Measurements from ENCODE around the gene SIGLEC14. TPM values are rescaled to one million over a fixed set of nuclear protein-coding genes. Genes with fewer than 3 reads are reported as not detected.
"Not testable (repeated sequence)": the region's sequence is repeated elsewhere in the genome, so short reads cannot be mapped to it uniquely, and the experiment has no call there.

SIGLEC14 gene
- total and polyA plus RNA-seq, 2 experiments from 2014 or later = not detected

- H3K27ac ChIP-seq (ENCODE audit: low read depth); H3F3A ChIP-seq (replicated peaks; ENCODE audit: low read depth); H3K4me1 ChIP-seq (ENCODE audit: insufficient read depth); H3K79me2 ChIP-seq (replicated peaks; ENCODE audit: insufficient read depth); H3K27me3 ChIP-seq (ENCODE audit: insufficient read depth); H3K9me2 ChIP-seq (ENCODE audit: insufficient read depth); H3K4me3 Mint-ChIP-seq; H3K27ac Mint-ChIP-seq; H3K4me1 Mint-ChIP-seq; H4K20me1 ChIP-seq (replicated peaks; ENCODE audit: insufficient read depth); H2AFZ ChIP-seq; H3K4me3 ChIP-seq; ATAC-seq; DNase-seq (ENCODE audit: low spot score); H3K4me2 ChIP-seq; H3K27me3 Mint-ChIP-seq (ENCODE audit: insufficient read depth, low read depth, poor library complexity); H3K36me3 ChIP-seq (ENCODE audit: insufficient read depth): not testable (repeated sequence)
- Mint-ChIP-seq H3K36me3 (ENCODE audit: low read depth) (peaks cover 31% of the 10 kb centered on the region), H3K9me3 (peaks cover 87% of the 10 kb centered on the region)
Measured at GRCh38 chr19:51630315-51630714, 16.3 kb downstream of the SIGLEC14 start, which contains the start of gene SIGLEC5. Gene SIGLEC5, minus strand, starts transcription at chr19:51630401. Its CDS starts 66 bp downstream, at chr19:51630335.

- Histone ChIP-seq H3K36me3 (ENCODE audit: insufficient read depth) (no peaks in the 10 kb centered on the region), H3K9me2 (ENCODE audit: insufficient read depth) (no peaks in the 10 kb centered on the region), H3K27ac (ENCODE audit: low read depth) (no peak overlapping the region), H3K79me2 (replicated peaks; ENCODE audit: insufficient read depth) (no peaks in the 10 kb centered on the region), H3K27me3 (ENCODE audit: insufficient read depth) (no peaks in the 10 kb centered on the region), H3F3A (replicated peaks; ENCODE audit: low read depth) (no peaks in the 10 kb centered on the region), H4K20me1 (replicated peaks; ENCODE audit: insufficient read depth) (no peaks in the 10 kb centered on the region), H2AFZ (no peak overlapping the region), H3K4me3 (no peak overlapping the region), H3K4me2 (no peak overlapping the region), H3K4me1 (ENCODE audit: insufficient read depth) (no peaks in the 10 kb centered on the region)
- H3K27me3 Mint-ChIP-seq (ENCODE audit: insufficient read depth, low read depth, poor library complexity) = peaks cover 9% of the 10 kb centered on the region
- no peaks in the 10 kb centered on the region for H3K4me1 Mint-ChIP-seq
- no peak overlapping the region for H3K27ac Mint-ChIP-seq
- peaks cover 90% of the 10 kb centered on the region for H3K9me3 Mint-ChIP-seq
- no peak overlapping the region for H3K4me3 Mint-ChIP-seq
- DNase-seq (ENCODE audit: low spot score) = no peak
- TF ChIP-seq ZNF114 (CRISPR knock-in tag; IDR thresholded peaks at IDR 0.05) = no peak
- TF ChIP-seq EZH2phosphoT487 (IDR thresholded peaks at IDR 0.05; ENCODE audit: unreplicated experiment) = no peak
- no peak for TF ChIP-seq EZH2 (IDR thresholded peaks at IDR 0.05; ENCODE audit: low read depth, unreplicated experiment)
- no peak for TF ChIP-seq ZNF331 (CRISPR knock-in tag; IDR thresholded peaks at IDR 0.05; ENCODE audit: low read depth)
- no peak for TF ChIP-seq CREB1 (CRISPR knock-in tag; IDR thresholded peaks at IDR 0.05; ENCODE audit: low read depth)
- ATAC-seq = no peak
- peaks cover 38% of the 10 kb centered on the region for H3K36me3 Mint-ChIP-seq (ENCODE audit: low read depth)
Measured at GRCh38 chr19:51628153-51628939, 18.3 kb downstream of the SIGLEC14 start.

- Mint-ChIP-seq H3K4me1 (no peaks in the 10 kb centered on the region), H3K9me3 (peaks cover 90% of the 10 kb centered on the region), H3K27ac (no peak overlapping the region), H3K27me3 (ENCODE audit: insufficient read depth, low read depth, poor library complexity) (peaks cover 9% of the 10 kb centered on the region), H3K4me3 (no peak overlapping the region), H3K36me3 (ENCODE audit: low read depth) (peaks cover 38% of the 10 kb centered on the region)
- no peaks in the 10 kb centered on the region for H3K36me3 ChIP-seq (ENCODE audit: insufficient read depth)
- H3K4me1 ChIP-seq (ENCODE audit: insufficient read depth) = no peaks in the 10 kb centered on the region
- H3K79me2 ChIP-seq (replicated peaks; ENCODE audit: insufficient read depth) = no peaks in the 10 kb centered on the region
- no peak overlapping the region for H3K4me3 ChIP-seq
- TF ChIP-seq ETS1 (IDR thresholded peaks at IDR 0.05) = no peak
- ATAC-seq (no peak), DNase-seq (ENCODE audit: low spot score) (no peak)
- H2AFZ ChIP-seq = no peak overlapping the region; the same call in 1 of the 2 replicates
- no peaks in the 10 kb centered on the region for H4K20me1 ChIP-seq (replicated peaks; ENCODE audit: insufficient read depth)
- no peaks in the 10 kb centered on the region for H3K27me3 ChIP-seq (ENCODE audit: insufficient read depth)
- H3F3A ChIP-seq (replicated peaks; ENCODE audit: low read depth) = no peaks in the 10 kb centered on the region
- no peak overlapping the region for H3K27ac ChIP-seq (ENCODE audit: low read depth)
- no peak overlapping the region for H3K4me2 ChIP-seq
- H3K9me2 ChIP-seq (ENCODE audit: insufficient read depth) = no peaks in the 10 kb centered on the region
Measured at GRCh38 chr19:51627491-51628138, 19.0 kb downstream of the SIGLEC14 start.

All from GM23338 (cell line).